MM.1S (cell line): ENCODE results near the gene SPTY2D1.

Source experiments
- DNase-seq: peaks from one replicate; pipeline ENCODE4 v3.0.0-alpha.2; 2015
- H2AFZ ChIP-seq: fragments of 300-600 bp; sonication (generic); 2 replicates; pipeline ENCODE4 v1.6.0; 2016; ENCODE audit warnings: antibody characterized with exemption, low read length
- H3F3A ChIP-seq: fragments of 300-600 bp; sonication (generic); 2 replicates; pipeline ENCODE4 v1.6.1; 2016; ENCODE audit warnings: mild to moderate bottlenecking, antibody characterized with exemption, low read length, moderate library complexity, mixed read lengths; ENCODE audit not compliant: insufficient read depth
- H3K27ac ChIP-seq: fragments of 300-600 bp; sonication (generic); 2 replicates; pipeline ENCODE4 v1.5.1; 2016; ENCODE audit warnings: mild to moderate bottlenecking, low read length
- H3K27me3 ChIP-seq: fragments of 300-600 bp; sonication (generic); replicated peaks from 2 replicates; pipeline ENCODE4 v1.6.0; 2016; ENCODE audit warnings: low read length; ENCODE audit not compliant: insufficient read depth
- H3K36me3 ChIP-seq: fragments of 300-600 bp; sonication (generic); replicated peaks from 2 replicates; pipeline ENCODE4 v1.6.1; 2016; ENCODE audit warnings: mild to moderate bottlenecking, low read length, mixed read lengths; ENCODE audit not compliant: insufficient read depth
- H3K4me1 ChIP-seq: fragments of 300-600 bp; sonication (generic); 2 replicates; pipeline ENCODE4 v1.6.1; 2016; ENCODE audit warnings: low read length, mixed read lengths
- H3K4me2 ChIP-seq: fragments of 300-600 bp; sonication (generic); 2 replicates; pipeline ENCODE4 v1.6.0; 2016; ENCODE audit warnings: low read depth, low read length
- H3K4me3 ChIP-seq: fragments of 300-600 bp; sonication (generic); 2 replicates; pipeline ENCODE4 v1.5.1; 2016; ENCODE audit warnings: low read length, mixed read lengths
- H3K79me2 ChIP-seq: fragments of 300-600 bp; sonication (generic); 2 replicates; pipeline ENCODE4 v1.6.1; 2016; ENCODE audit warnings: mixed run types, low read length, mixed read lengths
- H3K9ac ChIP-seq: fragments of 300-600 bp; sonication (generic); 2 replicates; pipeline ENCODE4 v1.6.1; 2016; ENCODE audit warnings: low read length, mixed read lengths
- H3K9me2 ChIP-seq: fragments of 300-600 bp; sonication (generic); replicated peaks from 2 replicates; pipeline ENCODE4 v1.6.1; 2016; ENCODE audit warnings: mild to moderate bottlenecking, low read length, mixed read lengths; ENCODE audit not compliant: insufficient read depth
- H3K9me3 ChIP-seq: fragments of 300-600 bp; sonication (generic); replicated peaks from 2 replicates; pipeline ENCODE4 v1.6.1; 2016; ENCODE audit warnings: mild to moderate bottlenecking, low read length, mixed read lengths; ENCODE audit not compliant: insufficient read depth
- H4K20me1 ChIP-seq: fragments of 300-600 bp; sonication (generic); 2 replicates; pipeline ENCODE4 v1.6.1; 2016; ENCODE audit warnings: mild to moderate bottlenecking, low read length, moderate library complexity, mixed read lengths; ENCODE audit not compliant: insufficient read depth
- CTCF ChIP-seq: fragments of 300-600 bp; sonication (generic); IDR thresholded peaks from 2 replicates; pipeline ENCODE4 v1.5.1; 2016; ENCODE audit warnings: antibody characterized with exemption, low read length, mixed read lengths
- EZH2 ChIP-seq: fragments of 300-600 bp; sonication (generic); optimal IDR thresholded peaks from 2 replicates; pipeline ENCODE3; 2017; ENCODE audit warnings: low read depth, mild to moderate bottlenecking, antibody characterized with exemption, low read length, mixed read lengths
- EZH2phosphoT487 ChIP-seq: fragments of 300-600 bp; sonication (generic); IDR thresholded peaks from 2 replicates; pipeline ENCODE4 v1.6.1; 2018; ENCODE audit warnings: antibody characterized with exemption, low read length

Gene SPTY2D1

GRCh38 chr11:18567081-18567480 is 67.1 kb downstream of the SPTY2D1 start:
- no peaks in the 10 kb centered on the region for H3K27me3 ChIP-seq
- no peaks in the 10 kb centered on the region for H3F3A ChIP-seq
- no peak overlapping the region for H3K4me3 ChIP-seq
- no peak overlapping the region for H3K9ac ChIP-seq
- no peak overlapping the region for H3K4me2 ChIP-seq
- DNase-seq: no peak
- H2AFZ ChIP-seq: no peak overlapping the region
- no peak overlapping the region for H3K27ac ChIP-seq
- H4K20me1 ChIP-seq: no peaks in the 10 kb centered on the region
- no peaks in the 10 kb centered on the region for H3K36me3 ChIP-seq
- TF ChIP-seq CTCF (no peak), EZH2 (no peak), EZH2phosphoT487 (no peak)
- no peaks in the 10 kb centered on the region for H3K79me2 ChIP-seq
- H3K9me2 ChIP-seq: no peaks in the 10 kb centered on the region
- no peaks in the 10 kb centered on the region for H3K9me3 ChIP-seq
- H3K4me1 ChIP-seq: no peaks in the 10 kb centered on the region

GRCh38 chr11:18566406-18566805 is 67.7 kb downstream of the SPTY2D1 start:
- Histone ChIP-seq H2AFZ (no peak overlapping the region), H3K4me2 (no peak overlapping the region), H3K27me3 (no peaks in the 10 kb centered on the region), H3K4me1 (no peaks in the 10 kb centered on the region), H4K20me1 (no peaks in the 10 kb centered on the region), H3K9me2 (no peaks in the 10 kb centered on the region), H3K36me3 (no peaks in the 10 kb centered on the region), H3K9ac (no peak overlapping the region), H3K79me2 (no peaks in the 10 kb centered on the region), H3F3A (no peaks in the 10 kb centered on the region), H3K27ac (no peak overlapping the region), H3K4me3 (no peak overlapping the region), H3K9me3 (no peaks in the 10 kb centered on the region)
- no peak for DNase-seq
- TF ChIP-seq EZH2 (no peak), EZH2phosphoT487 (no peak), CTCF (no peak)

GRCh38 chr11:18564149-18564548 is 70.0 kb downstream of the SPTY2D1 start:
- Histone ChIP-seq H3K36me3 (no peaks in the 10 kb centered on the region), H3K27ac (no peak overlapping the region), H3K79me2 (no peaks in the 10 kb centered on the region), H4K20me1 (no peaks in the 10 kb centered on the region), H3K27me3 (no peaks in the 10 kb centered on the region), H3F3A (no peaks in the 10 kb centered on the region), H3K4me1 (no peaks in the 10 kb centered on the region), H3K4me3 (no peak overlapping the region), H3K9me3 (no peaks in the 10 kb centered on the region), H3K9me2 (no peaks in the 10 kb centered on the region), H2AFZ (no peak overlapping the region), H3K4me2 (no peak overlapping the region), H3K9ac (no peak overlapping the region)
- no peak for DNase-seq
- no peak for TF ChIP-seq EZH2
- TF ChIP-seq CTCF: no peak
- no peak for TF ChIP-seq EZH2phosphoT487
